Spleen (tissue), 11 donors: ENCODE results near the gene MYMX. TPM values are rescaled to one million over a fixed set of nuclear protein-coding genes. Genes with fewer than 3 reads are reported as not detected.

ENCODE experiments used
- DNase-seq: peaks from one replicate; pipeline ENCODE4 v3.0.0-alpha.2; 2020
- H3K27ac ChIP-seq, 8 donors: fragments of 200-600 bp; sonication (generic) in 7 of 8; 1 replicate in 4 of 8; 2 replicates in 4 of 8; pipeline versions ENCODE4 v1.5.0 to v1.8.0; 2016 to 2021; ENCODE audit warnings: inconsistent platforms in 4 of 8, mild to moderate bottlenecking in 4 of 8, moderate library complexity in 1 of 8
- H3K27me3 ChIP-seq, 7 donors: fragments of 200-600 bp; sonication (generic) in 6 of 7; replicated peaks in 1 of 7; 1 replicate in 4 of 7; 2 replicates in 3 of 7; pipeline versions ENCODE4 v1.5.0 to v1.8.0; 2016 to 2021; ENCODE audit warnings: inconsistent platforms in 3 of 7, mild to moderate bottlenecking in 1 of 7
- H3K36me3 ChIP-seq, 6 donors: fragments of 200-600 bp; sonication (generic) in 5 of 6; 1 replicate in 4 of 6; 2 replicates in 2 of 6; pipeline versions ENCODE4 v1.5.0 to v1.8.0; 2016 to 2021; ENCODE audit warnings: inconsistent platforms in 2 of 6
- H3K4me1 ChIP-seq, 6 donors: fragments of 200-600 bp; sonication (generic) in 5 of 6; 1 replicate in 3 of 6; 2 replicates in 3 of 6; pipeline versions ENCODE4 v1.5.0 to v1.8.0; 2016 to 2021; ENCODE audit warnings: inconsistent platforms in 3 of 6
- H3K4me3 ChIP-seq, 8 donors: fragments of 200-600 bp; sonication (generic) in 7 of 8; 1 replicate in 4 of 8; 2 replicates in 4 of 8; pipeline versions ENCODE4 v1.5.0 to v1.8.0; 2016 to 2021; ENCODE audit warnings: inconsistent platforms in 4 of 8, mild to moderate bottlenecking in 4 of 8, moderate library complexity in 2 of 8
- H3K9me3 ChIP-seq, 8 donors: fragments of 200-600 bp; sonication (generic) in 7 of 8; 1 replicate in 4 of 8; 2 replicates in 4 of 8; pipeline versions ENCODE4 v1.5.0 to v1.8.0; 2016 to 2021; ENCODE audit warnings: inconsistent platforms in 4 of 8
- POLR2A ChIP-seq, 3 donors: fragments of 450-650 bp; IDR thresholded peaks; one replicate each; pipeline ENCODE4 v1.5.1; 2017; ENCODE audit warnings: antibody characterized with exemption in 3 of 3, mild to moderate bottlenecking in 1 of 3
- POLR2AphosphoS5 ChIP-seq, 3 donors: sonication (generic); formaldehyde crosslinking; IDR thresholded peaks; one replicate each; pipeline ENCODE4 v1.5.1; 2017; ENCODE audit warnings: antibody characterized with exemption in 3 of 3
- WGBS, 5 donors: extraction: QIAGEN DNeasy Blood & Tissue Kit in 3 of 5; methylation state at CpG; one replicate each; pipeline versions ENCODE4 v1.1.5 to v1.1.7; 2013 to 2018; 5-methylcytosine and 5-hydroxymethylcytosine counted together
- intact Hi-C: fragments of 100-400 bp; cut with DNase I; formaldehyde crosslinking; loops from one replicate; pipeline ENCODE4 v1.15.0; 2023; ENCODE audit warnings: low total_unique reads
- polyA plus RNA-seq, 3 donors: library from polyadenylated mRNA; stranded (reverse); fragments of 200-250 nt; gene quantifications; one replicate each; pipeline ENCODE4 v1.2.1, GENCODE V29; 2013
- total RNA-seq, 7 donors: library from RNA; depleted of rRNA in 3 of 7; stranded (reverse); fragments of >200 nt in 3 of 7; fragmentation: NEBNext Ultra II Directional in 4 of 7; extraction: Animal tissue kit (Norgen Biotek cat#: 25700) in 4 of 7; gene quantifications; one replicate each; pipeline versions ENCODE4 v1.1.0 to v1.2.1, GENCODE V29; 2016 to 2021
- TF ChIP-seq, protein P1 (sequence below), 11 experiments: fragments of 200-600 bp in 7 of 11; fragments of 450-650 bp in 4 of 11; sonication (generic) in 4 of 11; IDR thresholded peaks in 8 of 11; conservative IDR thresholded peaks in 3 of 11; 1 replicate in 7 of 11; 2 replicates in 4 of 11; pipeline versions ENCODE4 v1.4.0 to v1.8.0; 2016 to 2021; ENCODE audit warnings: antibody characterized with exemption in 11 of 11, inconsistent platforms in 4 of 11, mild to moderate bottlenecking in 1 of 11
- donor health status: healthy with polysubstance abuse.
- donor health status: DM: no; HTN: no; CAD: no; lungs with moderate emphysema.
- donor health status: DM: no; HTN: no; CAD: no.
- donor health status: Bipolar disorder and iron deficiency.
- donor health status: healthy.
- donor health status: DM: no; HTN: no; CAD: no.
- donor health status: DM: yes; HTN: yes; CAD: no.

MYMX gene
- total and polyA plus RNA-seq, 10 donors: 0.34 to 1.5 (median 0.87) TPM; not detected in 2

GRCh38 chr6:44262467-44263353 is 46.0 kb downstream of the MYMX start:
- peak; percentile 89 for DNase-seq
- Histone ChIP-seq H3K4me3 (peak overlapping the region; percentile 90 to 98 (median 94)), H3K36me3 (peaks cover 2 to 50% (median 34%) of the 10 kb centered on the region in 6 donors), H3K27ac (peak overlapping the region; percentile 94 to 98 (median 96)), H3K9me3 (no peaks in the 10 kb centered on the region), H3K27me3 (no peaks in the 10 kb centered on the region), H3K4me1 (peaks cover 38 to 96% (median 85%) of the 10 kb centered on the region in 6 donors)
- intact Hi-C loops: no loop called here
- peak; percentile 72 to 83 (median 78) for TF ChIP-seq POLR2AphosphoS5 (IDR thresholded peaks at IDR 0.05)
- TF ChIP-seq, protein P1, sequence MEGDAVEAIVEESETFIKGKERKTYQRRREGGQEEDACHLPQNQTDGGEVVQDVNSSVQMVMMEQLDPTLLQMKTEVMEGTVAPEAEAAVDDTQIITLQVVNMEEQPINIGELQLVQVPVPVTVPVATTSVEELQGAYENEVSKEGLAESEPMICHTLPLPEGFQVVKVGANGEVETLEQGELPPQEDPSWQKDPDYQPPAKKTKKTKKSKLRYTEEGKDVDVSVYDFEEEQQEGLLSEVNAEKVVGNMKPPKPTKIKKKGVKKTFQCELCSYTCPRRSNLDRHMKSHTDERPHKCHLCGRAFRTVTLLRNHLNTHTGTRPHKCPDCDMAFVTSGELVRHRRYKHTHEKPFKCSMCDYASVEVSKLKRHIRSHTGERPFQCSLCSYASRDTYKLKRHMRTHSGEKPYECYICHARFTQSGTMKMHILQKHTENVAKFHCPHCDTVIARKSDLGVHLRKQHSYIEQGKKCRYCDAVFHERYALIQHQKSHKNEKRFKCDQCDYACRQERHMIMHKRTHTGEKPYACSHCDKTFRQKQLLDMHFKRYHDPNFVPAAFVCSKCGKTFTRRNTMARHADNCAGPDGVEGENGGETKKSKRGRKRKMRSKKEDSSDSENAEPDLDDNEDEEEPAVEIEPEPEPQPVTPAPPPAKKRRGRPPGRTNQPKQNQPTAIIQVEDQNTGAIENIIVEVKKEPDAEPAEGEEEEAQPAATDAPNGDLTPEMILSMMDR (IDR thresholded peaks at IDR 0.05 in 8 of 11, conservative IDR thresholded peaks at IDR 0.05 in 3 of 11): no peak
- 29 to 35% (median 34%) methylated on average over 6 to 7 of the region's 7 CpGs for WGBS, 5 donors

DNA sequence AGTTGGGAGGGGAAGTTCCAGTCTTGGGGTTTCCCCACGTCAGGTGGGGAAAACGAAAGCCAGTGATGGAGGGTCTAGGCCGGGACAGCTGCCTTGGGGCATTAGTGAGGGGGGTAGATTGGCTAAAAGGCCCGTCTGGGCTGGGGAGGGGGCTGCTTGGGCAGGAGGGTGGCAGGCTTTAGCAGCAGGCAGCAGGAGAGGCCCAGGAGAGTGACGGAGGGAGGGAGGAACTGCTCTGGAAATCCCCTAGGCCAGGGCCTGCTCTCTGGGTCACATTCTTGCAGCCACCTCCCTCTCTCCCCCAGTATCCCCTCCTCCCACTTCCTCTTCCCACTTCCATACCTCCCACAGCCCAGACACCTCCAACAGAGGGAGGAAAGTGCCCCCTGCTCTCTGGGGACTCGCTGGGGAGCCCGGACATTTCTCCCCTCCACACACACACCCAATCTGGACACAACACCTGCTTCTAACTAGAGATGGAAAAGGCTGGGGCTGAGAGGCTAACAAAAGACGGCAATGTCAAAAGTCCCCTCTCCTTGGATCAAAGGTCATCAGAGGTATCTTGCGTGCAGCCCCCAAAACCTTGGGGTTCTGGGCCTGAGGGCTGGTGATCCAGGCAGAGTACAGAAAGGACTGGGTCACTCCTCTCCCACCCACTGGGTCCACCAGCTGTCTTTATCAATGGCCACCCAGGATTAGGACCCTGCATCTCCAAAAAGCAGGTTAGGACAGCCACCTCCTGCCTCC is 46.8 kb downstream of the MYMX start:
- peak overlapping the region; percentile 90 to 98 (median 94) for H3K4me3 ChIP-seq
- H3K36me3 ChIP-seq: peaks cover 2 to 43% (median 30%) of the 10 kb centered on the region in 6 donors
- intact Hi-C loops: no loop called here
- peaks cover 30 to 92% (median 77%) of the 10 kb centered on the region in 6 donors for H3K4me1 ChIP-seq
- WGBS, 5 donors: 1 to 10% (median 2%) methylated on average over 8 to 9 of the region's 9 CpGs
- peak in 1 of 3 donors; percentile 5 for TF ChIP-seq POLR2AphosphoS5 (IDR thresholded peaks at IDR 0.05)
- TF ChIP-seq POLR2A (IDR thresholded peaks at IDR 0.05): no peak
- TF ChIP-seq, protein P1 (IDR thresholded peaks at IDR 0.05 in 8 of 11, conservative IDR thresholded peaks at IDR 0.05 in 3 of 11): no peak
- no peaks in the 10 kb centered on the region for H3K9me3 ChIP-seq
- H3K27me3 ChIP-seq: peaks cover 0 to 5% (median 0%) of the 10 kb centered on the region in 7 donors
- peak; percentile 83 for DNase-seq
- H3K27ac ChIP-seq: peak overlapping the region; percentile 94 to 98 (median 96)

- peak; percentile 95 for DNase-seq
- Histone ChIP-seq H3K36me3 (peaks cover 2 to 35% (median 22%) of the 10 kb centered on the region in 6 donors), H3K27ac (peak overlapping the region; percentile 94 to 98 (median 96)), H3K27me3 (peaks cover 0 to 13% (median 0%) of the 10 kb centered on the region in 7 donors), H3K4me1 (peaks cover 27 to 89% (median 69%) of the 10 kb centered on the region in 6 donors), H3K4me3 (peak overlapping the region; percentile 90 to 98 (median 94)), H3K9me3 (no peaks in the 10 kb centered on the region)
- WGBS, 5 donors: 0 to 1% (median 1%) methylated on average over 13 of the region's 13 CpGs
- no peak for TF ChIP-seq POLR2A (IDR thresholded peaks at IDR 0.05)
- TF ChIP-seq, protein P1 (IDR thresholded peaks at IDR 0.05 in 8 of 11, conservative IDR thresholded peaks at IDR 0.05 in 3 of 11): peak in 3 of 11 experiments; percentile 4 to 16 (median 10)
- TF ChIP-seq POLR2AphosphoS5 (IDR thresholded peaks at IDR 0.05): peak; percentile 9 to 81 (median 71)
- intact Hi-C loops: no loop called here
Measured at GRCh38 chr6:44264154-44265006, 47.7 kb downstream of the MYMX start.
